ENCODE measurements around the gene DNAJC6.

Gene DNAJC6

GRCh38 chr1:65418522-65419185 lies 109.3 kb downstream of the DNAJC6 start:
- no peak for TF ChIP-seq CTCF (IDR thresholded peaks at IDR 0.05; ENCODE audit: low read depth, low read length)
- H3K4me3 ChIP-seq (ENCODE audit: low read depth, low read length) = no peak overlapping the region

GRCh38 chr1:65419681-65420589 lies 110.6 kb downstream of the DNAJC6 start:
- no peaks in the 10 kb centered on the region for H3K9me3 ChIP-seq (ENCODE audit: severe bottlenecking)
- H3K36me3 ChIP-seq = no peaks in the 10 kb centered on the region
- no peak for TF ChIP-seq CTCF (IDR thresholded peaks at IDR 0.05; ENCODE audit: low read depth, low read length)
- H3K27me3 ChIP-seq (ENCODE audit: insufficient read depth, low read depth, severe bottlenecking) = no peaks in the 10 kb centered on the region
- H3K4me3 ChIP-seq (ENCODE audit: low read depth, low read length) = peak overlapping the region; percentile 86
- peak overlapping the region; percentile 97 for H3K27ac ChIP-seq
- peak; percentile 99 for DNase-seq

More at GRCh38 chr1:65418522-65419185, 109.3 kb downstream of the DNAJC6 start:
- no peak overlapping the region for H3K27ac ChIP-seq
- DNase-seq = no peak
- no peaks in the 10 kb centered on the region for H3K27me3 ChIP-seq (ENCODE audit: insufficient read depth, low read depth, severe bottlenecking)
- no peaks in the 10 kb centered on the region for H3K9me3 ChIP-seq (ENCODE audit: severe bottlenecking)
- H3K36me3 ChIP-seq = no peaks in the 10 kb centered on the region

GRCh38 chr1:65420590-65421350 lies 111.4 kb downstream of the DNAJC6 start, which contains the start of the genes LEPR and LEPROT:
Gene LEPR, plus strand, starts transcription at chr1:65420668. Its CDS starts 144,898 bp downstream, at chr1:65565566.
Gene LEPROT, plus strand, starts transcription at chr1:65420668. Its CDS starts 57 bp downstream, at chr1:65420725.
- Histone ChIP-seq H3K4me3 (ENCODE audit: low read depth, low read length) (peak within 1 kb of the TSS; percentile 86), H3K27ac (peak within 1 kb of the TSS; percentile 97), H3K9me3 (ENCODE audit: severe bottlenecking) (no peaks in the 10 kb centered on the region), H3K36me3 (peaks cover 7% of the 10 kb centered on the region), H3K27me3 (ENCODE audit: insufficient read depth, low read depth, severe bottlenecking) (no peaks in the 10 kb centered on the region)
- no peak for TF ChIP-seq CTCF (IDR thresholded peaks at IDR 0.05; ENCODE audit: low read depth, low read length)
- DNase-seq = no peak

GRCh38 chr1:65421351-65422025 lies 112.1 kb downstream of the DNAJC6 start:
- no peak for DNase-seq

More at GRCh38 chr1:65421351-65422025, 112.1 kb downstream of the DNAJC6 start:
- Histone ChIP-seq H3K27ac (peak overlapping the region; percentile 97), H3K4me3 (ENCODE audit: low read depth, low read length) (peak overlapping the region; percentile 86), H3K27me3 (ENCODE audit: insufficient read depth, low read depth, severe bottlenecking) (no peaks in the 10 kb centered on the region), H3K9me3 (ENCODE audit: severe bottlenecking) (no peaks in the 10 kb centered on the region), H3K36me3 (peaks cover 15% of the 10 kb centered on the region)
- TF ChIP-seq CTCF (IDR thresholded peaks at IDR 0.05; ENCODE audit: low read depth, low read length) = no peak
